Neural cell (in vitro differentiated cells): Measurements from ENCODE around the gene PRSS27. TPM values are rescaled to one million over a fixed set of nuclear protein-coding genes. Genes with fewer than 3 reads are reported as not detected.

Experiments used
- H2AFZ ChIP-seq: fragments of 200-600, 300-800 bp; sonication (generic), shearing (Covaris generic); 2 replicates; pipeline ENCODE4 v1.6.0; 2014; ENCODE audit warnings: low read depth, mild to moderate bottlenecking, antibody characterized with exemption, low read length, moderate library complexity
- H3F3A ChIP-seq: fragments of 200-600 bp; shearing (Covaris generic); 2 replicates; pipeline ENCODE4 v1.6.1; 2016; ENCODE audit warnings: mild to moderate bottlenecking, moderate library complexity, mixed read lengths, antibody characterized with exemption, low read length; ENCODE audit not compliant: insufficient read depth, poor library complexity, severe bottlenecking
- H3K27ac ChIP-seq: fragments of 200-600, 300-800 bp; sonication (generic), shearing (Covaris generic); 2 replicates; pipeline ENCODE4 v1.5.1; 2014; ENCODE audit warnings: mild to moderate bottlenecking, low read length, moderate library complexity
- H3K27me3 ChIP-seq: fragments of 300-800, 200-600 bp; sonication (generic), shearing (Covaris generic); 2 replicates; pipeline ENCODE4 v1.6.0; 2014; ENCODE audit warnings: mild to moderate bottlenecking, low read depth, low read length, moderate library complexity; ENCODE audit not compliant: insufficient read depth
- H3K36me3 ChIP-seq: fragments of 300-800, 200-600 bp; sonication (generic), shearing (Covaris generic); 2 replicates; pipeline ENCODE4 v1.5.1; 2014; ENCODE audit warnings: mild to moderate bottlenecking, antibody characterized with exemption, low read length, moderate library complexity; ENCODE audit not compliant: insufficient read depth
- H3K4me2 ChIP-seq: fragments of 300-800, 200-600 bp; sonication (generic), shearing (Covaris generic); 2 replicates; pipeline ENCODE4 v1.6.0; 2014; ENCODE audit warnings: mild to moderate bottlenecking, low read length
- H3K4me3 ChIP-seq: fragments of 300-800, 200-600 bp; sonication (generic), shearing (Covaris generic); 2 replicates; pipeline ENCODE4 v1.5.1; 2014; ENCODE audit warnings: mild to moderate bottlenecking, low read length, moderate library complexity
- H3K79me2 ChIP-seq: fragments of 200-600 bp; shearing (Covaris generic); replicated peaks from 2 replicates; pipeline ENCODE4 v1.6.0; 2014; ENCODE audit warnings: mild to moderate bottlenecking, low read length, moderate library complexity; ENCODE audit not compliant: insufficient read depth
- H3K9ac ChIP-seq: fragments of 300-800, 200-600 bp; sonication (generic), shearing (Covaris generic); 2 replicates; pipeline ENCODE4 v1.6.1; 2016; ENCODE audit warnings: mild to moderate bottlenecking, low read length, mixed read lengths
- H3K9me2 ChIP-seq: fragments of 200-600 bp; shearing (Covaris generic); 2 replicates; pipeline ENCODE4 v1.6.1; 2016; ENCODE audit warnings: mild to moderate bottlenecking, low read length, mixed read lengths; ENCODE audit not compliant: insufficient read depth
- H3K9me3 ChIP-seq: fragments of 200-600, 300-800 bp; sonication (generic), shearing (Covaris generic); 2 replicates; pipeline ENCODE4 v1.6.1; 2016; ENCODE audit warnings: mild to moderate bottlenecking, mixed run types, low read length, moderate library complexity, mixed read lengths
- H4K20me1 ChIP-seq: fragments of 200-600 bp; shearing (Covaris generic); 2 replicates; pipeline ENCODE4 v1.6.1; 2016; ENCODE audit warnings: mild to moderate bottlenecking, mixed run types; ENCODE audit not compliant: insufficient read depth
- CTCF ChIP-seq: fragments of 450-650 bp; IDR thresholded peaks from 2 replicates; pipeline ENCODE4 v1.5.1; 2014; ENCODE audit warnings: antibody characterized with exemption, mild to moderate bottlenecking, moderate library complexity; ENCODE audit not compliant: poor library complexity, severe bottlenecking
- EP300 ChIP-seq: fragments of 450-650 bp; conservative IDR thresholded peaks from 2 replicates; pipeline ENCODE4 v1.6.1; 2014; ENCODE audit warnings: antibody characterized with exemption, mild to moderate bottlenecking, moderate library complexity; ENCODE audit not compliant: poor library complexity, severe bottlenecking
- EZH2 ChIP-seq: fragments of 200-600, 300-800 bp; shearing (Covaris generic), sonication (generic); IDR thresholded peaks from 2 replicates; pipeline ENCODE4 v1.6.1; 2014; ENCODE audit warnings: antibody characterized with exemption, low read length, borderline replicate concordance, mild to moderate bottlenecking; ENCODE audit not compliant: insufficient read depth, poor library complexity, severe bottlenecking
- MXI1 ChIP-seq: fragments of 450-650 bp; conservative IDR thresholded peaks from 2 replicates; pipeline ENCODE4 v1.6.1; 2014; ENCODE audit warnings: antibody characterized with exemption, mild to moderate bottlenecking; ENCODE audit not compliant: poor library complexity, severe bottlenecking
- POLR2AphosphoS5 ChIP-seq: IDR thresholded peaks from 2 replicates; pipeline ENCODE4 v1.6.1; 2012
- RAD21 ChIP-seq: fragments of 450-650 bp; conservative IDR thresholded peaks from 2 replicates; pipeline ENCODE4 v1.6.1; 2014; ENCODE audit warnings: antibody characterized with exemption, mild to moderate bottlenecking, moderate library complexity
- SMC3 ChIP-seq: fragments of 450-650 bp; conservative IDR thresholded peaks from 2 replicates; pipeline ENCODE4 v1.6.1; 2014; ENCODE audit warnings: antibody characterized with exemption, mild to moderate bottlenecking, moderate library complexity; ENCODE audit not compliant: poor library complexity
- TAF1 ChIP-seq: IDR thresholded peaks from 2 replicates; pipeline ENCODE4 v1.6.1; 2012; ENCODE audit warnings: low read depth
- polyA plus RNA-seq: library from polyadenylated mRNA; depleted of rRNA; stranded (reverse); fragments of >200 nt; gene quantifications from 2 replicates; pipeline ENCODE4 v1.2.3, GENCODE V29; 2014
- TF ChIP-seq, protein P1 (sequence below): IDR thresholded peaks from 2 replicates; pipeline ENCODE4 v1.6.1; 2012; ENCODE audit warnings: borderline replicate concordance

PRSS27 gene
- polyA plus RNA-seq, 1 donor from 2014 or later: 5.9 TPM

GRCh38 chr16:2739625-2740430 lies 19.8 kb upstream of the PRSS27 start:
- Histone ChIP-seq H3K36me3 (no peaks in the 10 kb centered on the region), H3K27ac (no peak overlapping the region), H4K20me1 (no peaks in the 10 kb centered on the region), H3K9me3 (no peaks in the 10 kb centered on the region), H3K4me2 (no peak overlapping the region), H3K27me3 (no peaks in the 10 kb centered on the region), H3K4me3 (no peak overlapping the region), H3K9me2 (no peaks in the 10 kb centered on the region), H2AFZ (no peak overlapping the region), H3K79me2 (no peaks in the 10 kb centered on the region), H3F3A (no peaks in the 10 kb centered on the region), H3K9ac (no peak overlapping the region)
- TF ChIP-seq, protein P1, sequence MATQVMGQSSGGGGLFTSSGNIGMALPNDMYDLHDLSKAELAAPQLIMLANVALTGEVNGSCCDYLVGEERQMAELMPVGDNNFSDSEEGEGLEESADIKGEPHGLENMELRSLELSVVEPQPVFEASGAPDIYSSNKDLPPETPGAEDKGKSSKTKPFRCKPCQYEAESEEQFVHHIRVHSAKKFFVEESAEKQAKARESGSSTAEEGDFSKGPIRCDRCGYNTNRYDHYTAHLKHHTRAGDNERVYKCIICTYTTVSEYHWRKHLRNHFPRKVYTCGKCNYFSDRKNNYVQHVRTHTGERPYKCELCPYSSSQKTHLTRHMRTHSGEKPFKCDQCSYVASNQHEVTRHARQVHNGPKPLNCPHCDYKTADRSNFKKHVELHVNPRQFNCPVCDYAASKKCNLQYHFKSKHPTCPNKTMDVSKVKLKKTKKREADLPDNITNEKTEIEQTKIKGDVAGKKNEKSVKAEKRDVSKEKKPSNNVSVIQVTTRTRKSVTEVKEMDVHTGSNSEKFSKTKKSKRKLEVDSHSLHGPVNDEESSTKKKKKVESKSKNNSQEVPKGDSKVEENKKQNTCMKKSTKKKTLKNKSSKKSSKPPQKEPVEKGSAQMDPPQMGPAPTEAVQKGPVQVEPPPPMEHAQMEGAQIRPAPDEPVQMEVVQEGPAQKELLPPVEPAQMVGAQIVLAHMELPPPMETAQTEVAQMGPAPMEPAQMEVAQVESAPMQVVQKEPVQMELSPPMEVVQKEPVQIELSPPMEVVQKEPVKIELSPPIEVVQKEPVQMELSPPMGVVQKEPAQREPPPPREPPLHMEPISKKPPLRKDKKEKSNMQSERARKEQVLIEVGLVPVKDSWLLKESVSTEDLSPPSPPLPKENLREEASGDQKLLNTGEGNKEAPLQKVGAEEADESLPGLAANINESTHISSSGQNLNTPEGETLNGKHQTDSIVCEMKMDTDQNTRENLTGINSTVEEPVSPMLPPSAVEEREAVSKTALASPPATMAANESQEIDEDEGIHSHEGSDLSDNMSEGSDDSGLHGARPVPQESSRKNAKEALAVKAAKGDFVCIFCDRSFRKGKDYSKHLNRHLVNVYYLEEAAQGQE: no peak

GRCh38 chr16:2738615-2739014 lies 18.6 kb upstream of the PRSS27 start:
- TF ChIP-seq, protein P1: no peak
- TF ChIP-seq EP300: no peak
- no peak for TF ChIP-seq CTCF
- TF ChIP-seq POLR2AphosphoS5: no peak
- no peak for TF ChIP-seq EZH2
- TF ChIP-seq MXI1: no peak
- no peak for TF ChIP-seq RAD21
- no peak for TF ChIP-seq SMC3
- TF ChIP-seq TAF1: no peak
- Histone ChIP-seq H4K20me1 (no peaks in the 10 kb centered on the region), H3K9me2 (no peaks in the 10 kb centered on the region), H3K9me3 (no peaks in the 10 kb centered on the region), H3K27ac (no peak overlapping the region), H3K4me2 (no peak overlapping the region), H3K79me2 (no peaks in the 10 kb centered on the region), H3K4me3 (no peak overlapping the region), H2AFZ (no peak overlapping the region), H3K9ac (no peak overlapping the region), H3K36me3 (no peaks in the 10 kb centered on the region), H3K27me3 (no peaks in the 10 kb centered on the region), H3F3A (no peaks in the 10 kb centered on the region)
